Measurements from ENCODE around the gene VPS16.
A peak's percentile ranks its signal among the peaks of the same experiment; 100 is the strongest.

Gene VPS16

GRCh38 chr20:2873010-2873746 lies 32.6 kb downstream of the VPS16 start, which contains the start of gene PTPRA (continued):
- TF ChIP-seq ZFP37 (tag by site-specific recombination; IDR thresholded peaks at IDR 0.05) (peak; percentile 40; the same call in 1 of the 2 replicates), ZNF529 (tag by site-specific recombination; IDR thresholded peaks at IDR 0.05; ENCODE audit: insufficient replicate concordance) (no peak), HOXA7 (CRISPR knock-in tag; IDR thresholded peaks at IDR 0.05; ENCODE audit: borderline replicate concordance) (no peak), ATF2 (tag by site-specific recombination; IDR thresholded peaks at IDR 0.05; ENCODE audit: low read depth) (no peak), SP2 (tag by site-specific recombination; IDR thresholded peaks at IDR 0.05) (peak; percentile 70), ZNF169 (tag by site-specific recombination; IDR thresholded peaks at IDR 0.05) (no peak), OSR2 (tag by site-specific recombination; IDR thresholded peaks at IDR 0.05) (no peak), ZNF830 (tag by site-specific recombination; IDR thresholded peaks at IDR 0.05; ENCODE audit: low read depth) (no peak)

GRCh38 chr20:2873747-2874041 lies 33.1 kb downstream of the VPS16 start:
- ChIA-PET CTCF (no interaction called here), POLR2A (interaction anchor here (1.0 kb wide), 4 partner anchors 16 to 227 kb away, joined by 3 to 7 read pairs (median 3); partner anchors contain the start of genes PCED1A and VPS16)
- Histone ChIP-seq H3K36me3 (ENCODE audit: control insufficient read depth in 2 of 2, insufficient read depth in 1 of 2, low read length in 2 of 2) (peaks cover 4 to 7% of the 10 kb centered on the region in 2 experiments; a peak in 2 of 3 replicates), H3K4me1 (ENCODE audit: control insufficient read depth, insufficient read depth, low read length) (peaks cover 18% of the 10 kb centered on the region), H3K4me3 (ENCODE audit: low read depth, low read length) (peak overlapping the region; percentile 80), H3K27ac (ENCODE audit: extremely low read depth, low read depth, low read length) (peak overlapping the region; percentile 87), H3K9me3 (ENCODE audit: control insufficient read depth, insufficient read depth, low read depth, low read length) (no peaks in the 10 kb centered on the region)
- peak; percentile 87 for TF ChIP-seq GLIS2 (tag by site-specific recombination; IDR thresholded peaks at IDR 0.05)
- TF ChIP-seq CTCF (tag by site-specific recombination; IDR thresholded peaks at IDR 0.05) = no peak
- 0 out of 2 replicates have a peak, but pooled peaks have one; percentile 18 for TF ChIP-seq PBX3 (CRISPR knock-in tag; IDR thresholded peaks at IDR 0.05)
- peak; percentile 36 for TF ChIP-seq SP3 (tag by site-specific recombination; IDR thresholded peaks at IDR 0.05)
- TF ChIP-seq WT1 (tag by site-specific recombination; IDR thresholded peaks at IDR 0.05) = no peak
- TF ChIP-seq ZBTB11 (tag by site-specific recombination; conservative IDR thresholded peaks at IDR 0.05; ENCODE audit: low read depth) = peak; percentile 60; the same call in 1 of the 2 replicates
- TF ChIP-seq KLF8 (tag by site-specific recombination; IDR thresholded peaks at IDR 0.05) = peak; percentile 13; the same call in 1 of the 2 replicates
- peak; percentile 20 for TF ChIP-seq ZBTB20 (tag by site-specific recombination; IDR thresholded peaks at IDR 0.05)
